Ovary (tissue), 9 donors: ENCODE measurements around the gene ZIC4. TPM values are rescaled to one million over a fixed set of nuclear protein-coding genes. Genes with fewer than 3 reads are reported as not detected.

Experiments
- DNase-seq, 5 donors: peaks; one replicate each; pipeline ENCODE4 v3.0.0-alpha.2; 2019 to 2020
- H3K27ac ChIP-seq, 2 donors: fragments of 200-600 bp; one replicate each; pipeline versions ENCODE4 v1.5.1 to v1.8.0; 2019 to 2022
- H3K27me3 ChIP-seq: fragments of 200-600 bp; one replicate; pipeline ENCODE4 v1.8.0; 2022
- H3K36me3 ChIP-seq: fragments of 200-600 bp; sonication (generic); one replicate; pipeline ENCODE4 v1.5.1; 2019
- H3K4me1 ChIP-seq: one replicate; pipeline ENCODE4 v1.8.1; 2013; ENCODE audit warnings: mild to moderate bottlenecking, moderate library complexity; ENCODE audit not compliant: insufficient read depth
- H3K4me3 ChIP-seq: fragments of 200-600 bp; sonication (generic); one replicate; pipeline ENCODE4 v1.5.1; 2017
- H3K9me3 ChIP-seq, 2 donors: fragments of 200-600 bp in 1 of 2; sonication (generic) in 1 of 2; one replicate each; pipeline versions ENCODE4 v1.5.1 to v1.8.1; 2013 to 2019; ENCODE audit warnings: mild to moderate bottlenecking in 1 of 2, moderate library complexity in 1 of 2
- EP300 ChIP-seq: sonication (generic); formaldehyde crosslinking; IDR thresholded peaks from one replicate; pipeline ENCODE4 v1.6.1; 2017; ENCODE audit warnings: antibody characterized with exemption
- POLR2A ChIP-seq: fragments of 450-650 bp; IDR thresholded peaks from one replicate; pipeline ENCODE4 v1.6.1; 2017; ENCODE audit warnings: antibody characterized with exemption, mild to moderate bottlenecking, moderate library complexity
- WGBS, 3 donors: extraction: QIAGEN DNeasy Blood & Tissue Kit in 1 of 3; methylation state at CpG; one replicate each; pipeline versions ENCODE4 v1.1.5 to v1.1.7; 2013 to 2017; 5-methylcytosine and 5-hydroxymethylcytosine counted together
- intact Hi-C, 4 donors: fragments of 100-400 bp; cut with DNase I; formaldehyde crosslinking; loops; one replicate each; pipeline versions ENCODE4 v1.11.0 to v1.15.1; 2022 to 2023
- polyA plus RNA-seq, 2 donors: library from polyadenylated mRNA; stranded (reverse); fragments of 200-250 nt in 1 of 2; fragments of 350-450 nt in 1 of 2; fragmentation: Illumina TruSeq in 1 of 2; extraction: RNeasy Lipid Tissue Mini Kit (QIAGEN cat#74804) in 1 of 2; gene quantifications; one replicate each; pipeline ENCODE4 v1.2.3, GENCODE V29; 2013 to 2014
- total RNA-seq, 7 donors: library from RNA; depleted of rRNA in 2 of 7; stranded (reverse); fragments of >200 nt in 2 of 7; fragmentation: NEBNext Ultra II Directional in 3 of 7; extraction: Animal tissue kit (Norgen Biotek cat#: 25700) in 3 of 7; gene quantifications; one replicate each; pipeline versions ENCODE4 v1.1.0 to v1.2.4, GENCODE V29; 2016 to 2023
- TF ChIP-seq, protein P1 (sequence below), 3 donors: fragments of 450-650 bp in 2 of 3; fragments of 200-600 bp in 1 of 3; IDR thresholded peaks; one replicate each; pipeline versions ENCODE4 v1.5.1 to v1.8.0; 2016 to 2022; ENCODE audit warnings: antibody characterized with exemption in 3 of 3, mild to moderate bottlenecking in 1 of 3
- donor health status: DM: no; HTN: no; CAD: no; lungs with moderate emphysema.
- donor health status: DM: no; HTN: no; CAD: no.
- donor health status: Bipolar disorder and iron deficiency.
- donor health status: DM: yes; HTN: yes; CAD: no.
- donor health status: DM: no; HTN: no; CAD: no.
- donor health status: DM: yes; HTN: yes; CAD: no.

Gene ZIC4
- total and polyA plus RNA-seq, 9 donors = not detected

DNA sequence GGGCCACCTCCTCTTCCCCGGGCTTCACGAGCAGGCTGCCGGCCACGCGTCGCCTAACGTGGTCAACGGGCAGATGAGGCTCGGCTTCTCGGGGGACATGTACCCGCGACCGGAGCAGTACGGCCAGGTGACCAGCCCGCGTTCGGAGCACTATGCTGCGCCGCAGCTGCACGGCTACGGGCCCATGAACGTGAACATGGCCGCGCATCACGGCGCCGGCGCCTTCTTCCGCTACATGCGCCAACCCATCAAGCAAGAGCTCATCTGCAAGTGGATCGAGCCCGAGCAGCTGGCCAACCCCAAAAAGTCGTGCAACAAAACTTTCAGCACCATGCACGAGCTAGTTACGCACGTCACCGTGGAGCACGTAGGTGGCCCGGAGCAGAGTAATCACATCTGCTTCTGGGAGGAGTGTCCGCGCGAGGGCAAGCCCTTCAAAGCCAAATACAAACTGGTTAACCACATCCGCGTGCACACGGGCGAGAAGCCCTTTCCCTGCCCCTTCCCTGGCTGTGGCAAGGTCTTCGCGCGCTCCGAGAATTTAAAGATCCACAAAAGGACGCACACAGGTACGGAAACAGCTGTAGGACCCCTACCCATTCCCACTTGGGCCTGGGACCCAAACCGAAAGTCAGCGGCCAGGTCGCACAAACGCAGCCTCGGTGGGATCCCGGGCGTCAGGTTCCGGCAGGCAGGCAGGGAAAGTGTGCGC, 4.3 kb upstream of the ZIC4 start:
- intact Hi-C loops = no loop called here
- peaks cover 13% of the 10 kb centered on the region for H3K4me1 ChIP-seq
- 3 to 6% (median 3%) methylated on average over 46 to 61 of the region's 61 CpGs for WGBS, 3 donors
- H3K36me3 ChIP-seq = no peaks in the 10 kb centered on the region
- DNase-seq = no peak
- H3K27me3 ChIP-seq = peaks cover 4% of the 10 kb centered on the region
- TF ChIP-seq, protein P1, sequence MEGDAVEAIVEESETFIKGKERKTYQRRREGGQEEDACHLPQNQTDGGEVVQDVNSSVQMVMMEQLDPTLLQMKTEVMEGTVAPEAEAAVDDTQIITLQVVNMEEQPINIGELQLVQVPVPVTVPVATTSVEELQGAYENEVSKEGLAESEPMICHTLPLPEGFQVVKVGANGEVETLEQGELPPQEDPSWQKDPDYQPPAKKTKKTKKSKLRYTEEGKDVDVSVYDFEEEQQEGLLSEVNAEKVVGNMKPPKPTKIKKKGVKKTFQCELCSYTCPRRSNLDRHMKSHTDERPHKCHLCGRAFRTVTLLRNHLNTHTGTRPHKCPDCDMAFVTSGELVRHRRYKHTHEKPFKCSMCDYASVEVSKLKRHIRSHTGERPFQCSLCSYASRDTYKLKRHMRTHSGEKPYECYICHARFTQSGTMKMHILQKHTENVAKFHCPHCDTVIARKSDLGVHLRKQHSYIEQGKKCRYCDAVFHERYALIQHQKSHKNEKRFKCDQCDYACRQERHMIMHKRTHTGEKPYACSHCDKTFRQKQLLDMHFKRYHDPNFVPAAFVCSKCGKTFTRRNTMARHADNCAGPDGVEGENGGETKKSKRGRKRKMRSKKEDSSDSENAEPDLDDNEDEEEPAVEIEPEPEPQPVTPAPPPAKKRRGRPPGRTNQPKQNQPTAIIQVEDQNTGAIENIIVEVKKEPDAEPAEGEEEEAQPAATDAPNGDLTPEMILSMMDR (IDR thresholded peaks at IDR 0.05) = no peak
- no peak for TF ChIP-seq POLR2A
- TF ChIP-seq EP300 = no peak
- H3K27ac ChIP-seq = no peak overlapping the region
- peaks cover 0 to under 1% of the 10 kb centered on the region in 2 donors for H3K9me3 ChIP-seq
- H3K4me3 ChIP-seq = peak overlapping the region; percentile 7

GRCh38 chr3:147410116-147410525, 3.8 kb upstream of the ZIC4 start:
- intact Hi-C loops = no loop called here
- peak overlapping the region; percentile 10 for H3K4me3 ChIP-seq
- no peak overlapping the region for H3K27ac ChIP-seq
- DNase-seq = no peak
- peaks cover 4% of the 10 kb centered on the region for H3K27me3 ChIP-seq
- peaks cover 0 to 4% of the 10 kb centered on the region in 2 donors for H3K9me3 ChIP-seq
- no peak for TF ChIP-seq POLR2A
- TF ChIP-seq, protein P1 (IDR thresholded peaks at IDR 0.05) = no peak
- TF ChIP-seq EP300 = no peak
- H3K4me1 ChIP-seq = peaks cover 13% of the 10 kb centered on the region
- WGBS, 3 donors = 3 to 7% (median 6%) methylated on average over 19 to 52 of the region's 52 CpGs
- H3K36me3 ChIP-seq = no peaks in the 10 kb centered on the region

DNA sequence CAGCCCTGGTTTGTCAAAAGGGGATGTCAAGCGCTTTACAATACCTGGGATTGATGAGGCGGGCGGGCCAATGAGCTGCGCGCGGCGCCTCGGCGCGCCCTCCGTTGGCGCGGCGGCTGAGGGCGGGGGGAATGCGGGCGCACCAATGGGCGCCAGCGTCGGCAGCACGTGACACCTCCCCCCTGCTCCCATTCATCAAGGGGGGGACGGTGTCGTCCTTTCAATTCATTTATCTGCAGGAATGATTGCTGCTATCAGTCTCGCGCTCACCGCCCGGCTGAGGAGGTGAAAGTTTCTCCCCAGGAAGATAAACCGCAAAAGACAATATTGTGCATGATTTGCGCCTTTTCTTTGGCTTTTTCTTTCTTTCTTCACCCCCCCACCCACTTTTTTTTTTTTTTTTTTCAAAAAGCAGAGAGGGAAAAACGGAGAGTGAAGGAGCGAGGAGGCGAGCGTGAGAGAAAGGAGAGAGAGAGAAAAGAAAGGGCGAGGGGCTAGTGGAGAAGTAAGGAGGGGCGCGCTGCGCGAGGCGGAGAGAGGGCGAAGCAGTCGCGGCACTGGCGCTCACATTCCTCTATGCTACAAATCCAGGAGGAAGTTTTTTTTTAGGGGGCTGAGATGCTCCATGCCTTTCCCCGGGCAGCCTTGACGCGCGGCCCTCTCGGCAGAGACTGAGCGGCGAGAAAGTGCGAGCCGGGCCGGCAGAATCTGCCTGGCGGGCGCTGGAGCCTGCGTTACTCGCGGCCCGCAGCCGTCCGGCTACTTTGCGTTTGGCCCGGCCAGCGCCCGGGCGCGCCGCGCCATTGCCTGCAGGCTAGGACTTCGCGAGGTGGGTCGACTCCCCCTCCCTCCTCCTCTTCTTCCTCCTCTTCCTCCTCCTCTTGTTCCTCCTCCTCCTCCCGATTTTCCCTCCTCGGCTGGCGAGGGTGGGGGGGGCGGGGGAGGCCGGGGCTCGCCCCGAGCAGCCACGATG, 3.1 kb upstream of the ZIC4 start, which contains the start of gene ZIC1:
ZIC1 (plus strand) TSS at position 223 of the 973 bp plus-strand sequence; CDS start at position 971, 748 bp downstream.
- 5 to 6% (median 6%) methylated on average over 73 to 80 of the region's 80 CpGs for WGBS, 3 donors
- intact Hi-C loops = no loop called here
- peaks cover 4% of the 10 kb centered on the region for H3K27me3 ChIP-seq
- peaks cover 0 to 4% of the 10 kb centered on the region in 2 donors for H3K9me3 ChIP-seq
- H3K27ac ChIP-seq = no peak within 1 kb of the TSS
- peaks cover 13% of the 10 kb centered on the region for H3K4me1 ChIP-seq
- peak within 1 kb of the TSS; percentile 10 for H3K4me3 ChIP-seq
- TF ChIP-seq, protein P1 (IDR thresholded peaks at IDR 0.05) = no peak
- TF ChIP-seq POLR2A = no peak
- TF ChIP-seq EP300 = no peak
- no peak for DNase-seq
- H3K36me3 ChIP-seq = no peaks in the 10 kb centered on the region
